ENCODE data around the gene TMEM92. TPM values are rescaled to one million over a fixed set of nuclear protein-coding genes. Genes with fewer than 3 reads are reported as not detected.
A peak's percentile ranks its signal among the peaks of the same experiment; 100 is the strongest.
"Not testable (repeated sequence)": the region's sequence is repeated elsewhere in the genome, so short reads cannot be mapped to it uniquely, and the experiment has no call there.

Gene TMEM92
- polyA plus RNA-seq, 1 donor from 2014 or later, result not detected

- Mint-ChIP-seq H3K4me3 (no peak overlapping the region), H3K36me3 (no peaks in the 10 kb centered on the region), H3K27ac (no peak overlapping the region), H3K9me3 (no peaks in the 10 kb centered on the region), H3K27me3 (peaks cover 14% of the 10 kb centered on the region), H3K4me1 (peaks cover 0 to 2% (median 2%) of the 10 kb centered on the region in 3 donors)
Observed at GRCh38 chr17:50312308-50312707, 38.0 kb downstream of the TMEM92 start.

DNA sequence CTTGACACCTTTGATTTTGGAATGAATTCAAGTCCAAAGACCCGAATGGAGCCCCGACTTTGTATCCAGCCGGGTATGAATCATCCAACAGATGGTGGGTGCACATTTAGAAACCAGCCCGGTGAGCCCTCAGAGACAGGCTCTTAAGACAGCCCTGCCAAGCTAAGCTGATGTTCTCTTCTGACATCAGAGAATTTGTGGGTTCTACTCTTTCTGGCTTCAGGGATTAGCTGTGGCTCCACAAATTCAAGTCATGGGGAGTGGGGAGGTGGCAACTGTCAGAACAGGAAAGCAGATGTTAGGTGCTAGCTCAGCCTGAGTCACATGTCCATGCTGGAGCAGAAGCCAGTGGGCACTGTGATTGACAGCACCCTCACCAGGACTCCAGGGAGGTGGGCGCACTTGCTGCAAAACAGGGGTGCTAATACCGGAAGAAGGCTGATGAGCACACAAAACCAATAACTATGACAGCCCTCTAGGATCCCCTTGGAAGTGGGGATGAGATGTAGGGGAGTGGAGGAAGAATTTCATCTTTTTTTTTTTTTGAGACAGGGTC lies 40.3 kb downstream of the TMEM92 start:
- Mint-ChIP-seq H3K27ac (no peak overlapping the region), H3K9me3 (no peaks in the 10 kb centered on the region), H3K27me3 (peaks cover 14% of the 10 kb centered on the region), H3K4me1 (peaks cover 0 to 2% (median 2%) of the 10 kb centered on the region in 3 donors), H3K36me3 (no peaks in the 10 kb centered on the region), H3K4me3 (no peak overlapping the region)

GRCh38 chr17:50316016-50316587 lies 41.8 kb downstream of the TMEM92 start:
- Mint-ChIP-seq H3K4me3 (no peak overlapping the region), H3K4me1 (peaks cover 0 to under 1% (median 0%) of the 10 kb centered on the region in 3 donors), H3K9me3 (no peaks in the 10 kb centered on the region), H3K27ac (no peak overlapping the region), H3K27me3 (peaks cover 12% of the 10 kb centered on the region), H3K36me3 (no peaks in the 10 kb centered on the region)

- not testable (repeated sequence) for H3K27ac Mint-ChIP-seq, H3K4me3 Mint-ChIP-seq
Observed at GRCh38 chr17:50316660-50317059, 42.4 kb downstream of the TMEM92 start.

GRCh38 chr17:50317121-50317520 lies 42.9 kb downstream of the TMEM92 start:
- H3K4me1 Mint-ChIP-seq, result no peaks in the 10 kb centered on the region
- H3K36me3 Mint-ChIP-seq, result no peaks in the 10 kb centered on the region
- H3K27me3 Mint-ChIP-seq, result peaks cover 6% of the 10 kb centered on the region
- no peak overlapping the region for H3K27ac Mint-ChIP-seq
- no peak overlapping the region for H3K4me3 Mint-ChIP-seq
- H3K9me3 Mint-ChIP-seq, result no peaks in the 10 kb centered on the region

More at GRCh38 chr17:50316660-50317059, 42.4 kb downstream of the TMEM92 start:
- H3K36me3 Mint-ChIP-seq, H3K27me3 Mint-ChIP-seq, H3K4me1 Mint-ChIP-seq, H3K9me3 Mint-ChIP-seq: not testable (repeated sequence)

GRCh38 chr17:50318501-50319285 lies 44.4 kb downstream of the TMEM92 start:
- H3K9me3 Mint-ChIP-seq, result no peaks in the 10 kb centered on the region
- H3K27ac Mint-ChIP-seq, result no peak overlapping the region
- no peaks in the 10 kb centered on the region for H3K36me3 Mint-ChIP-seq
- no peaks in the 10 kb centered on the region for H3K4me1 Mint-ChIP-seq
- peaks cover 3% of the 10 kb centered on the region for H3K27me3 Mint-ChIP-seq
- no peak overlapping the region for H3K4me3 Mint-ChIP-seq

DNA sequence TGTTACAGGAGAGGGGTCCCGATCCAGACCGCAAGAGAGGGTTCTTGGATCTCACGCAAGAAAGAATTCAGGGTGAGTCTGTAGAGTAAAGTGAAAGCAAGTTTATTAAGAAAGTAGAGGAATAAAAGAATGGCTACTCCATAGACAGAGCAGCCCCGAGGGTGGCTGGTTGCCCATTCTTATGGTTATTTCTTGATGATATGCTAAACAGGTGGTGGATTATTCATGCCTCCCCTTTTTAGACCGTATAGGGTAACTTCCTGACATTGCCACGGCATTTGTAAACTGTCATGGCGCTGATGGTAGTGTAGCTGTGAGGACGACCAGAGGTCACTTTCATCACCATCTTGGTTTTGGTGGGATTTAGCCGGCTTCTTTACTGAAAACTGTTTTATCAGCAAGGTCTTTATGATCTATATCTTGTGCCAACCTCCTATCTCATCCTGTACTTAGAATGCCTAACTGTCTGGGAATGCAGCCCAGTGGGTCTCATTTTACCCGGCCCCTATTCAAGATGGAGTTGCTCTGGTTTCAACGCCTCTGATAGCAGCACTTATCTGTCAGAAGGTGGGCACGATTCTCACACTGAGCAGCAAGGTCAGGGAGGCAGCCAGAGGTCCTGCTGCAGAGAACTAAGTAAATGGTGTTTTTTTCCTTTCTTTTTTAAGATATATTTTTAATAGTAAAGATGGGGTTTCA lies 45.2 kb downstream of the TMEM92 start:
- Mint-ChIP-seq H3K4me3 (no peak overlapping the region), H3K36me3 (no peaks in the 10 kb centered on the region), H3K27ac (no peak overlapping the region), H3K27me3 (peaks cover 3% of the 10 kb centered on the region), H3K9me3 (no peaks in the 10 kb centered on the region), H3K4me1 (no peaks in the 10 kb centered on the region)

DNA sequence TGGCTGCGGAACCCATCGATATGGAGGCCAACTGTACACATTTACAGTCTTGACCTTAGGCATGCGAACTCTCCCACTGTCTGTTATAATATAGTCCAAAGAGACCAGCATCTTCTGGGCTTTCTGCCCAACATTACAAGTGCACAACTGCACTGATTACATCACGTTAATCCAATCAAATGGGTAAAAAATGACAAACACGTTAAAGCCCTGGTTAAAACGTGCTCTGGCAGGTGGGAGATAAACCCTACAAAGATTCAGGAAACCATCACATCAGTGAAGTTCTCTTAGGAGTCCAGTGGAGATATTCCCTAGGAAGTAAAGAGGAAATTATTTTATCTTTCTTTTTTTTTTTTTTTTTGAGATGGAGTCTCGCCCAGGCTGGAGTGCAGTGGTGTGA lies 48.0 kb downstream of the TMEM92 start:
- peaks cover 1 to 5% (median 4%) of the 10 kb centered on the region in 3 donors for H3K4me1 Mint-ChIP-seq
- H3K9me3 Mint-ChIP-seq, result no peaks in the 10 kb centered on the region
- no peaks in the 10 kb centered on the region for H3K36me3 Mint-ChIP-seq
- no peaks in the 10 kb centered on the region for H3K27me3 Mint-ChIP-seq
- H3K27ac Mint-ChIP-seq, result no peak overlapping the region
- no peak overlapping the region for H3K4me3 Mint-ChIP-seq

DNA sequence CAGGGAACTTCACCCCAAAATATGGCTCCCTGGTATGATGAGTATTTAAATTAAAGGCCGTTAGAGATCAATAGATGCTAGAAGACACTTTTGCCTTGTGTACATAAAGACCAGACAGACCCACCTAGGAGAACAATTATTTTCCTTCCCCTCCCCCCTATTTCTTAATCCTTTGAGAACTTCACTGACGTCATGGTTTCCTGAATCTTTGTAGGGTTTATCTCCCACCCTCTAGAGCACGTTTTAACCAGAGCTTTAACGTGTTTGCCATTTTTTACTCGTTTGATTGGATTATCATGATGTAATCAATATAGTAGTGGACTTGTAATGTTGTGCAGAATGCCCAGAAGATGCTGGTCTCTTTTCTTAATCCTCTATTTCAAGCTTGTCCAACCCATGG lies 48.8 kb downstream of the TMEM92 start:
- H3K36me3 Mint-ChIP-seq, result no peaks in the 10 kb centered on the region
- peaks cover 1 to 5% (median 4%) of the 10 kb centered on the region in 3 donors for H3K4me1 Mint-ChIP-seq
- H3K27ac Mint-ChIP-seq, result peak overlapping the region in 1 of 3 donors; percentile 68

GRCh38 chr17:50325906-50326305 lies 51.6 kb downstream of the TMEM92 start:
- Mint-ChIP-seq H3K9me3 (no peaks in the 10 kb centered on the region), H3K27ac (no peak overlapping the region), H3K36me3 (no peaks in the 10 kb centered on the region), H3K27me3 (no peaks in the 10 kb centered on the region), H3K4me1 (peaks cover 1 to 5% (median 4%) of the 10 kb centered on the region in 3 donors), H3K4me3 (no peak overlapping the region)

More for the DNA sequence above, 48.8 kb downstream of the TMEM92 start:
- no peaks in the 10 kb centered on the region for H3K9me3 Mint-ChIP-seq
- H3K4me3 Mint-ChIP-seq, result no peak overlapping the region
- H3K27me3 Mint-ChIP-seq, result no peaks in the 10 kb centered on the region

DNA sequence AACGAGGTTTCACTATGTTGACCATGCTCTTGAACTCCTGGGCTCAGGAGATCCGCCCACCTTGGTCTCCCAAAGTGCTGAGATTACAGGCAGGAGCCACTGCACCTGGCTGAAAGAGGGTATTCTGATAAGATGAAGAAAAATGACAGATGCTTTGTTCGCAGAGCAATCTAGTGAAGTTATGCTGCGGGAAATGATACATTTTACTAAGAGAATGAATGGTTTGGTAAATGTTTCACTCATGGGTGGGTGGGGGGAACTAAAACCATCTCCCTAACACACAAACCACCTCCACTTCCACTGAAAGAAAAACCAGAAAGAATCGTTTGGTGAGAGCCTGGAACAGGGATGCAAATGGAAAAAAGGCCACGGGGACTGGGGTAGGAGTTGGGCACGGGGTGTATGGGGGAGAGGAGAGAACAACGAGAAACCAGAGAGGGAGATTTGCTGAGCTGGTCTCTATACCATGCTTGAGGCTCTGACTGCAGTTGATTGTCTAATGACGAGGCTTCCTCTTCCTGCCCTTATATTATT lies 52.6 kb downstream of the TMEM92 start:
- H3K9me3 Mint-ChIP-seq, result no peaks in the 10 kb centered on the region
- peak overlapping the region in 2 of 4 donors; percentile 8 to 55 for H3K4me3 Mint-ChIP-seq
- H3K27ac Mint-ChIP-seq, result no peak overlapping the region
- peaks cover 1 to 5% (median 4%) of the 10 kb centered on the region in 3 donors for H3K4me1 Mint-ChIP-seq
- H3K36me3 Mint-ChIP-seq, result no peaks in the 10 kb centered on the region
- no peaks in the 10 kb centered on the region for H3K27me3 Mint-ChIP-seq

GRCh38 chr17:50328363-50329325 lies 54.4 kb downstream of the TMEM92 start:
- no peak overlapping the region for H3K27ac Mint-ChIP-seq
- peaks cover 3% of the 10 kb centered on the region for H3K27me3 Mint-ChIP-seq
- H3K4me3 Mint-ChIP-seq, result no peak overlapping the region
- H3K4me1 Mint-ChIP-seq, result peaks cover 1 to 5% (median 4%) of the 10 kb centered on the region in 3 donors
- H3K36me3 Mint-ChIP-seq, result no peaks in the 10 kb centered on the region
- H3K9me3 Mint-ChIP-seq, result no peaks in the 10 kb centered on the region

GRCh38 chr17:50329716-50330115 lies 55.5 kb downstream of the TMEM92 start:
- Mint-ChIP-seq H3K9me3 (no peaks in the 10 kb centered on the region), H3K4me1 (peaks cover 1 to 6% (median 4%) of the 10 kb centered on the region in 3 donors), H3K27me3 (peaks cover 3% of the 10 kb centered on the region), H3K4me3 (no peak overlapping the region), H3K36me3 (no peaks in the 10 kb centered on the region), H3K27ac (no peak overlapping the region)

- no peak overlapping the region for H3K27ac Mint-ChIP-seq
- H3K4me3 Mint-ChIP-seq, result no peak overlapping the region
- peaks cover 3% of the 10 kb centered on the region for H3K27me3 Mint-ChIP-seq
- peaks cover 1 to 6% (median 4%) of the 10 kb centered on the region in 3 donors for H3K4me1 Mint-ChIP-seq
- H3K9me3 Mint-ChIP-seq, result no peaks in the 10 kb centered on the region
- H3K36me3 Mint-ChIP-seq, result no peaks in the 10 kb centered on the region
Observed at GRCh38 chr17:50330151-50330775, 56.0 kb downstream of the TMEM92 start.

All from IgD-negative memory B cell (primary cell).